ENCODE results near the gene DAPK2.

DNA sequence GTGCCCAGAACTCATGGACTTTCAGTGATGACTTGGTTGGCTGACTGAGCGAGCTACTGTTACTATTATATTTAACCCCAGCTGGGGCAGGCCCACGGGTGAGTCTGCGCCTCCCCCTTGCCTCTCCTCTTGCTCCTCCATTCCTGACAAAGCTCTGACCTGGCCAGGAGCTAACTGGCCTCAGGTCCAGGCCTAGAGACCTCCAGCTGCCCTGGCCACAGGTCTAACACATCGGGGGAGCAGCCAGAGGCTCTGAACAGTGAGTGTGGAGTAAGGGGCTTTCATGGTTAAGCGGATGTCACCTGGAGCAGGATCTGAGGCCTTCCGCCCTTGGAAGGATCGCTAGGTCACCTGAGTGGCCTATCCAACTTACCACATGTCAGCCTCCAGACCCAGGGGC lies 116.3 kb downstream of the DAPK2 start:
- TF ChIP-seq, protein P1, sequence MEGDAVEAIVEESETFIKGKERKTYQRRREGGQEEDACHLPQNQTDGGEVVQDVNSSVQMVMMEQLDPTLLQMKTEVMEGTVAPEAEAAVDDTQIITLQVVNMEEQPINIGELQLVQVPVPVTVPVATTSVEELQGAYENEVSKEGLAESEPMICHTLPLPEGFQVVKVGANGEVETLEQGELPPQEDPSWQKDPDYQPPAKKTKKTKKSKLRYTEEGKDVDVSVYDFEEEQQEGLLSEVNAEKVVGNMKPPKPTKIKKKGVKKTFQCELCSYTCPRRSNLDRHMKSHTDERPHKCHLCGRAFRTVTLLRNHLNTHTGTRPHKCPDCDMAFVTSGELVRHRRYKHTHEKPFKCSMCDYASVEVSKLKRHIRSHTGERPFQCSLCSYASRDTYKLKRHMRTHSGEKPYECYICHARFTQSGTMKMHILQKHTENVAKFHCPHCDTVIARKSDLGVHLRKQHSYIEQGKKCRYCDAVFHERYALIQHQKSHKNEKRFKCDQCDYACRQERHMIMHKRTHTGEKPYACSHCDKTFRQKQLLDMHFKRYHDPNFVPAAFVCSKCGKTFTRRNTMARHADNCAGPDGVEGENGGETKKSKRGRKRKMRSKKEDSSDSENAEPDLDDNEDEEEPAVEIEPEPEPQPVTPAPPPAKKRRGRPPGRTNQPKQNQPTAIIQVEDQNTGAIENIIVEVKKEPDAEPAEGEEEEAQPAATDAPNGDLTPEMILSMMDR (IDR thresholded peaks at IDR 0.05; ENCODE audit: insufficient read depth, low read depth, low read length), result no peak
- no peak for TF ChIP-seq EZH2 (IDR thresholded peaks at IDR 0.05; ENCODE audit: insufficient read depth, low read length)
